GM12872 (cell line): Measurements from ENCODE around the gene TP53TG5.

Source experiments
- TF ChIP-seq, protein P1 (sequence below): IDR thresholded peaks from 3 replicates; pipeline ENCODE4 v1.5.1; 2011; ENCODE audit warnings: low read depth, mild to moderate bottlenecking, low read length, moderate library complexity; ENCODE audit not compliant: insufficient read depth

The TP53TG5 gene

GRCh38 chr20:45378191-45378590, at the start of gene TP53TG5:
TP53TG5 (minus strand) TSS chr20:45378325; CDS start chr20:45378236, 89 bp downstream.
- TF ChIP-seq, protein P1, sequence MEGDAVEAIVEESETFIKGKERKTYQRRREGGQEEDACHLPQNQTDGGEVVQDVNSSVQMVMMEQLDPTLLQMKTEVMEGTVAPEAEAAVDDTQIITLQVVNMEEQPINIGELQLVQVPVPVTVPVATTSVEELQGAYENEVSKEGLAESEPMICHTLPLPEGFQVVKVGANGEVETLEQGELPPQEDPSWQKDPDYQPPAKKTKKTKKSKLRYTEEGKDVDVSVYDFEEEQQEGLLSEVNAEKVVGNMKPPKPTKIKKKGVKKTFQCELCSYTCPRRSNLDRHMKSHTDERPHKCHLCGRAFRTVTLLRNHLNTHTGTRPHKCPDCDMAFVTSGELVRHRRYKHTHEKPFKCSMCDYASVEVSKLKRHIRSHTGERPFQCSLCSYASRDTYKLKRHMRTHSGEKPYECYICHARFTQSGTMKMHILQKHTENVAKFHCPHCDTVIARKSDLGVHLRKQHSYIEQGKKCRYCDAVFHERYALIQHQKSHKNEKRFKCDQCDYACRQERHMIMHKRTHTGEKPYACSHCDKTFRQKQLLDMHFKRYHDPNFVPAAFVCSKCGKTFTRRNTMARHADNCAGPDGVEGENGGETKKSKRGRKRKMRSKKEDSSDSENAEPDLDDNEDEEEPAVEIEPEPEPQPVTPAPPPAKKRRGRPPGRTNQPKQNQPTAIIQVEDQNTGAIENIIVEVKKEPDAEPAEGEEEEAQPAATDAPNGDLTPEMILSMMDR = no peak

DNA sequence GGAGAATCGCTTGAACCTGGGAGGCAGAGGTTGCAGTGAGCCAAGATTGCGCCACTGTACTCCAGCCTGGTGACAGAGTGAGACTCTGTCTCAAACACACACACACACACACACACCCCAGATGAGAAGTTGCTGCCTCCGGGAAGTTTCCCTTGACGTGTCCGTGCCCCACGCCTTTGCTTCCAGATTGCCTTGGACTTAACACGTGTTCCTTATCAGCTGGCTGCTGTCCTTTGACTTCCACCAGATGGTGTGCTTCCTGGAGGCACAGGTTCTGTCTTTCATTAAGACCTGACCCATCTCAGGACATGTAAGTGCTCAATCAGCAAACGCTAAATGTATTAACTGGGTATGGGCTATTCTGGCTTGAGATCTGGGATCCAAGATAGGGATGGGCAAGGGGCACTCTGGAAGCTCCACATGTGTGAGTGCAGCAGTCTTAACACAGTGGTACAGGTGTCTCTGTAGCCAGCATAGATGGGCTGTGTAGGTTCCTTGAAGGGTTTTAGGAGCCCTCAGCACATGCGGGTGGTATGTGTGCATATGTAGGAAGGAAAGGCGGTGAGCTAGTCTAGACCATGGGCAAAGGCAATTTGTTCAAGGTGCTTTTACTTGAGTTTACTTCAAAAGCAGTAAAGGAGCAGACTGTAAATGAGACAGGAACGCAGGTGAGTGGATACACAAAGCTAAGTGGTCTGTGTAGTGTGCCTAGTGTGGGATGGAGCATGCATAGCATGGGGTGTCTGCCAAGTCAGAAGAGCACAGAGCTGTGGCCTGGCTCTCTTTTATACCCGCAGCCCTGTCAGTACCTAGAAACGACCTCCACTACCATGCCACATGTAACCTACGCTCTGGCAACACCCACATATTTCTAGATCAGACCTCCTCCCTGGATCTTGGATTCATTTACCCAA, 49.4 kb upstream of the TP53TG5 start:
- TF ChIP-seq, protein P1 = no peak

DNA sequence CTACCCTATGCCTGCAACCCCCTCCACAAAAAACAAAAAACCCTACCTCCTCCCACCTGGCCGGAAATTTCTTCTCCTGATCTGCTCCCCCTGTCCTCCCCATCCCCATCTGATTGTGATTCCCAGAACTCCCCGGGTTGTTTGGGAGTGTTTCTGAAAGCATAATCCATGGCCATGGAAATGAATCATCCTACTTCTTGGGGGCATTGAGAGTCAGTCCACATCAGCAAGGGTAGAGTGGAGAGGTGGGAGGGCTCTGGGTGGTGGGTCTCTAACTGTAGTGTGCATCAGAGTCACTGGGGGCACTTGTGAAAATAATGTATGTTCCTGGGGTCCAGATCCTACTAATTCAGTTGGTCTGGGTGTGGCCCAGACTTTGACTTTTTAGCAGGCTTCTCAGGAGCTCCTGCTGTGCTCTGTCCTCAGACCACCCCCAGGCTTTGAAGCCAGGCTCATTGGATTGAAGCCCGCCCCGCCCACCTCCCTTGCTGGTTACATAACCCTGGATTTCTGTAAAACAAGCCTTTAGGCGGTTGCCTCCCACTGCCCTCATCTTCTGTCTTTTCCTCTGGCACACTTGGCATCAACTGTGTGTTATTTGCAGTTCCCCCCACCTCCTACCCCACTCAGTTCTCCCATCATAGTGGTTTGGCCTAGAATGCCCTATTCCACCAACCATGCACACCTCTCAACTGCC, 48.3 kb upstream of the TP53TG5 start:
- TF ChIP-seq, protein P1 = no peak

GRCh38 chr20:45425561-45425960, 47.4 kb upstream of the TP53TG5 start:
- TF ChIP-seq, protein P1 = no peak

DNA sequence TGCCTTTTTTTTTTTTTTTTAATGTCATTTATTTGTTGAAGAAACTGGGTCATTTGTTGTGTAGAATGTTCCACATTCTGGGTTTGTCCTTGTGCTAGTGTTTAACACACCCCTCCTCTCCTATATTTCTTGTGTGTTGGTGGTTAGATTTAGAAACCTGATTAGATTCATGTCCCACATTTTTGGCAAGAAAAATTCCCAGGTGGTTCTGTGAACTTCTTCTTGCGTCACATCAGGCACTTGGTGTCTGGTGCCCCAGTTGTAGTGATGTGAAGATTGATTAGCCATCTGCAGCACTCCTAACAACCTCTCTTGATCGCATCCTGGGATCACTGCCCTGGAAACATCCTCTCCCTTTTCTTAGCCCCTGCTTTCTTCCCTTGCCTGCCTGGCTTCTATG, 45.6 kb upstream of the TP53TG5 start:
- TF ChIP-seq, protein P1 = no peak

GRCh38 chr20:45420125-45420524, 42.0 kb upstream of the TP53TG5 start:
- TF ChIP-seq, protein P1 = no peak

DNA sequence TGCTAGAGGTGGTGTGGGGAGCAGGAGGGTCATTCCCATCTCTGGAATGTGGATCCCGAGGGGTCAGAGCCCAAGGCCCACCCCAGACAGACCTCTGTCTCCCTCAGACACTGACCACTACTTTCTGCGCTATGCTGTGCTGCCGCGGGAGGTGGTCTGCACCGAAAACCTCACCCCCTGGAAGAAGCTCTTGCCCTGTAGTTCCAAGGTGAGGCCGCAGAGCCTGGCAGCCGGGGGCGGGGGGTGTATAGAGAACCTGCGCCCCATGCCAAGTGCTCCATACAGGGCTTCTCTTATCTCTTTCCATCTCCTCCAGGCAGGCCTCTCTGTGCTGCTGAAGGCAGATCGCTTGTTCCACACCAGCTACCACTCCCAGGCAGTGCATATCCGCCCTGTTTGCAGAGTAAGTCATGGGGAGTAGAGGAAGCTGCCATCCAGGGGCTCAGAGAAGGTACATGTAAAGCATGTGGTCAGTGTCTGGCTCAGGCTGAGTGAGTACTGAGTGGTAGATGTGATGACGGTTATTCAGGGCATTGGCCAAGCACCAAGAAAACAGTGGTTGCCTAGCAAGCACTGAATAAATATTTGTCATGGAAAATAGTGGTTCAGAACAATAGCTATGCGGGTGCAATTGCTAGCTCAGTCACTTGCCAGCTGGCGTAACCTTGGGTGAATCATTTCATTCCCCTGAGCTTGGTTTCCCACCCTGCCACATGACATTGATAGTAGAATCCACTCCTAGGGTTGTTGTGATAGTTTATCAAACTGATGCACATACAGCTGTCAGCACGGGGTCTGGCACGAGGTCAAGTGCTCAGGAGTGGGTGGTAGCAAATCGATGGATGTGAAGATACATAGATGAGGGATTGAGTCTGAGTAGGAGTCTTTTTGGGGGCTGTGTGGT, 41.3 kb upstream of the TP53TG5 start:
- TF ChIP-seq, protein P1 = no peak
